HG03175 (cell line): ENCODE results near the gene RAPGEF1.
"Not testable (repeated sequence)": the region's sequence is repeated elsewhere in the genome, so short reads cannot be mapped to it uniquely, and the experiment has no call there.

Experiments used
- ATAC-seq: cut with Tn5 transposase; IDR thresholded peaks from one replicate; pipeline ENCODE4 v1.9.1; 2021; ENCODE audit warnings: mild to moderate bottlenecking, moderate library complexity; ENCODE audit not compliant: unreplicated experiment

The RAPGEF1 gene

GRCh38 chr9:131575946-131576853 is 163.7 kb downstream of the RAPGEF1 start:
- ATAC-seq: no peak

GRCh38 chr9:131574730-131575640 is 164.9 kb downstream of the RAPGEF1 start:
- no peak for ATAC-seq

- ATAC-seq: no peak
Observed at GRCh38 chr9:131567910-131568309, 172.0 kb downstream of the RAPGEF1 start.

GRCh38 chr9:131566158-131566557 is 173.7 kb downstream of the RAPGEF1 start:
- ATAC-seq: no peak

- no peak for ATAC-seq
Observed at GRCh38 chr9:131565369-131565768, 174.5 kb downstream of the RAPGEF1 start.

- ATAC-seq: no peak
Observed at GRCh38 chr9:131562032-131562959, 177.6 kb downstream of the RAPGEF1 start.

- no peak for ATAC-seq
Observed at GRCh38 chr9:131559421-131560000, 180.4 kb downstream of the RAPGEF1 start.

GRCh38 chr9:131557855-131558548 is 181.9 kb downstream of the RAPGEF1 start:
- no peak for ATAC-seq

GRCh38 chr9:131555841-131556673 is 183.8 kb downstream of the RAPGEF1 start:
- ATAC-seq: no peak

- ATAC-seq: no peak
Observed at GRCh38 chr9:131554843-131555351, 185.0 kb downstream of the RAPGEF1 start.

GRCh38 chr9:131554087-131554842 is 185.6 kb downstream of the RAPGEF1 start:
- no peak for ATAC-seq

- no peak for ATAC-seq
Observed at GRCh38 chr9:131552030-131552429, 187.8 kb downstream of the RAPGEF1 start.

- ATAC-seq: not testable (repeated sequence)
Observed at GRCh38 chr9:131550465-131550864, 189.4 kb downstream of the RAPGEF1 start.

- not testable (repeated sequence) for ATAC-seq
Observed at GRCh38 chr9:131549186-131549585, 190.7 kb downstream of the RAPGEF1 start.

- ATAC-seq: no peak
Observed at GRCh38 chr9:131546336-131547084, 193.4 kb downstream of the RAPGEF1 start.

- no peak for ATAC-seq
Observed at GRCh38 chr9:131545786-131546335, 194.0 kb downstream of the RAPGEF1 start.
